Measurements from ENCODE around the gene HOXB2. TPM values are rescaled to one million over a fixed set of nuclear protein-coding genes. Genes with fewer than 3 reads are reported as not detected.

Gene HOXB2
- total and polyA plus RNA-seq, 9 of the 15 experiments (the other 6 are each of a cell fraction or from before 2014, with no cell fraction given), result 2.1 to 97.7 (median 21.2) TPM

- TF ChIP-seq, protein P1, sequence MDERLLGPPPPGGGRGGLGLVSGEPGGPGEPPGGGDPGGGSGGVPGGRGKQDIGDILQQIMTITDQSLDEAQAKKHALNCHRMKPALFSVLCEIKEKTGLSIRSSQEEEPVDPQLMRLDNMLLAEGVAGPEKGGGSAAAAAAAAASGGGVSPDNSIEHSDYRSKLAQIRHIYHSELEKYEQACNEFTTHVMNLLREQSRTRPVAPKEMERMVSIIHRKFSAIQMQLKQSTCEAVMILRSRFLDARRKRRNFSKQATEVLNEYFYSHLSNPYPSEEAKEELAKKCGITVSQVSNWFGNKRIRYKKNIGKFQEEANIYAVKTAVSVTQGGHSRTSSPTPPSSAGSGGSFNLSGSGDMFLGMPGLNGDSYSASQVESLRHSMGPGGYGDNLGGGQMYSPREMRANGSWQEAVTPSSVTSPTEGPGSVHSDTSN (CRISPR knock-in tag; IDR thresholded peaks at IDR 0.05; ENCODE audit: low read depth), result no peak
- TF ChIP-seq, protein P1 (tag; conservative IDR thresholded peaks at IDR 0.05; ENCODE audit: low read depth), result peak; percentile 48
These were observed 23.8 kb upstream of the HOXB2 start (continued) for GRCh38 chr17:48568499-48569239.

DNA sequence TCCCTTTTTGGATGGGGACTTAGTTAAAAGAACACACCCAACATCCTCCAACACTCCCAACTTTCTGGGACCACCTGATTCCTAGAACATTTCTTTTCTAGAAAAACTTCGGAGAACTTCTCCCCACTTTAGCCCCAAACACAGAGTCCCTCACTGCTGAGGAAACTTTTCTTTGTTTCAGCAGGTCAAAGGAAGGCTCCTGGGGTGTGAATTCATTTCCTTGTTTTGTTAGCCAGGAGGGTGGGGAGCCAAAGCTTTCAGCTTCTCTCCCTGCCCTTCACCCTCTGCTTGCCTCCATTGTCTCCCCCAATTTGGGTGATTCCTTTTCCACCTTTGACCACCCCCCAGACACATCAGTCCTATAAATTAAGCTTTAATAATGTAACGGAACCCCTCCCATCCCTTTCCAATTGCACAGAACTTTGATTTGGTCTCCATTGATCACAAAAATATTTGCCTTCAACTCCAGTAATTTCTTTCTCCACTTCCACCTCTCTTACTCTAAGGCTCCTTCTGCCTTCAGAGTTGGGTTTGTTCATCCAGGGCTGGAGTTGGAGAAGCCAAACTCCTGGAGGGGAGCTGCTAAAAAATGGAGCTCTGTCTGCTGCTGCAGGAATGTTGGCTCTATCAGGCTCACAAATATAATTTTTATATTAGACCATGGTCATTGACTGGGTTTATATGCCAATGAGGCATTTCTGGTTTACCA is 22.9 kb upstream of the HOXB2 start:
- no peak overlapping the region for H3K27ac ChIP-seq (ENCODE audit: extremely low read depth, low read depth, low read length)
- 87% methylated on average over 1 of the region's 2 CpGs for whole genome bisulfite sequencing (ENCODE audit: insufficient coverage, low coverage, missing lambda C conversion rate)
- FAIRE-seq (no peak), DNase-seq (ENCODE audit: extremely low read depth in 1 of 4, low spot score in 3 of 4) (no peak), ATAC-seq (no peak)
- peaks cover 68% of the 10 kb centered on the region for H3K79me2 ChIP-seq (ENCODE audit: control insufficient read depth, insufficient read depth, low read length)
- peak overlapping the region in 1 of 2 experiments; percentile 5; a peak in 1 of 4 replicates for H3K9ac ChIP-seq (ENCODE audit: insufficient read depth in 1 of 2, low read depth in 2 of 2, low read length in 2 of 2)
- H2AFZ ChIP-seq (ENCODE audit: low read depth, low read length), result no peak overlapping the region
- no peaks in the 10 kb centered on the region; the same call in 1 of the 2 replicates for H4K20me1 ChIP-seq (replicated peaks; ENCODE audit: control insufficient read depth, insufficient read depth, low read length)
- H3K9me3 ChIP-seq (replicated peaks; ENCODE audit: control insufficient read depth, insufficient read depth, low read depth, low read length), result no peaks in the 10 kb centered on the region
- peaks cover 95% of the 10 kb centered on the region; the same call in 2 of the 3 replicates for H3K36me3 ChIP-seq (ENCODE audit: control insufficient read depth, insufficient read depth, low read length)
- in situ Hi-C loops (cut with MboI), result no loop called here
- intact Hi-C loops (cut with micrococcal nuclease), result no loop called here
- H3K4me1 ChIP-seq (replicated peaks in 1 of 2; ENCODE audit: control insufficient read depth in 2 of 2, insufficient read depth in 2 of 2, low read length in 2 of 2), result peaks cover 36% of the 10 kb centered on the region in 2 experiments
- no peaks in the 10 kb centered on the region for H3K27me3 ChIP-seq (ENCODE audit: control insufficient read depth in 2 of 2, insufficient read depth in 2 of 2, low read length in 2 of 2)
- H3K4me2 ChIP-seq (ENCODE audit: insufficient read depth, low read length), result no peak overlapping the region
- H3K9me1 ChIP-seq (ENCODE audit: control insufficient read depth, insufficient read depth, low read length), result peaks cover 3% of the 10 kb centered on the region
- ChIA-PET POLR2A (interaction anchor here (0.5 to 3.9 kb wide), 5 partner anchors 11 to 1221 kb away, joined by 3 to 21 read pairs (median 4); no protein-coding TSS in a partner anchor), CTCF (ENCODE audit: low intra/inter-chr PET ratio) (no interaction called here)
- BruUV-seq (replicated peaks), result no TSS peak
- H3K4me3 ChIP-seq, result no peak overlapping the region
- TF ChIP-seq TCF7 (IDR thresholded peaks at IDR 0.05; ENCODE audit: borderline replicate concordance) (no peak), RFX5 (IDR thresholded peaks at IDR 0.05; ENCODE audit: low read depth, low read length) (no peak), POLR2AphosphoS2 (IDR thresholded peaks at IDR 0.05; ENCODE audit: low read length) (no peak), ZNF224 (CRISPR knock-in tag; IDR thresholded peaks at IDR 0.05) (no peak), CREB1 (IDR thresholded peaks at IDR 0.05) (no peak), CREB1 (CRISPR knock-in tag; IDR thresholded peaks at IDR 0.05) (no peak), ZNF764 (CRISPR knock-in tag; IDR thresholded peaks at IDR 0.05; ENCODE audit: low read depth) (no peak), ZFPM2 (CRISPR knock-in tag; IDR thresholded peaks at IDR 0.05) (no peak), ZNF79 (CRISPR knock-in tag; IDR thresholded peaks at IDR 0.05; ENCODE audit: low read depth) (no peak), ZNF584 (CRISPR knock-in tag; IDR thresholded peaks at IDR 0.05; ENCODE audit: low read depth) (no peak), HDAC3 (IDR thresholded peaks at IDR 0.05; ENCODE audit: borderline replicate concordance, partially characterized antibody) (no peak), ZNF780A (CRISPR knock-in tag; IDR thresholded peaks at IDR 0.05) (no peak)
- TF ChIP-seq, protein P2, sequence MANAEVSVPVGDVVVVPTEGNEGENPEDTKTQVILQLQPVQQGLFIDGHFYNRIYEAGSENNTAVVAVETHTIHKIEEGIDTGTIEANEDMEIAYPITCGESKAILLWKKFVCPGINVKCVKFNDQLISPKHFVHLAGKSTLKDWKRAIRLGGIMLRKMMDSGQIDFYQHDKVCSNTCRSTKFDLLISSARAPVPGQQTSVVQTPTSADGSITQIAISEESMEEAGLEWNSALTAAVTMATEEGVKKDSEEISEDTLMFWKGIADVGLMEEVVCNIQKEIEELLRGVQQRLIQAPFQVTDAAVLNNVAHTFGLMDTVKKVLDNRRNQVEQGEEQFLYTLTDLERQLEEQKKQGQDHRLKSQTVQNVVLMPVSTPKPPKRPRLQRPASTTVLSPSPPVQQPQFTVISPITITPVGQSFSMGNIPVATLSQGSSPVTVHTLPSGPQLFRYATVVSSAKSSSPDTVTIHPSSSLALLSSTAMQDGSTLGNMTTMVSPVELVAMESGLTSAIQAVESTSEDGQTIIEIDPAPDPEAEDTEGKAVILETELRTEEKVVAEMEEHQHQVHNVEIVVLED (CRISPR knock-in tag; IDR thresholded peaks at IDR 0.05), result no peak
